ENCODE data around the gene SNRPN. TPM values are rescaled to one million over a fixed set of nuclear protein-coding genes. Genes with fewer than 3 reads are reported as not detected.
"Not testable (repeated sequence)": the region's sequence is repeated elsewhere in the genome, so short reads cannot be mapped to it uniquely, and the experiment has no call there.

The SNRPN gene
- total RNA-seq, 4 donors from 2014 or later = 413 to 706 (median 631) TPM

GRCh38 chr15:24971052-24971451 lies 16.3 kb downstream of the SNRPN start:
- H3K4me1 ChIP-seq = no peaks in the 10 kb centered on the region
- no peak for TF ChIP-seq POLR2A (IDR thresholded peaks at IDR 0.05)
- no peak for TF ChIP-seq CTCF (IDR thresholded peaks at IDR 0.05)
- WGBS, 2 donors = 81 to 85% methylated on average over 3 of the region's 3 CpGs
- no peak overlapping the region for H3K27ac ChIP-seq
- H3K36me3 ChIP-seq = peaks cover 51 to 61% of the 10 kb centered on the region in 2 donors
- H3K4me3 ChIP-seq (replicated peaks in 1 of 3) = no peak overlapping the region
- no peak for DNase-seq
- no peaks in the 10 kb centered on the region for H3K9me3 ChIP-seq
- H3K27me3 ChIP-seq = no peaks in the 10 kb centered on the region
- intact Hi-C loops (cut with DNase I) = no loop called here

- no peaks in the 10 kb centered on the region for H3K4me1 ChIP-seq
- DNase-seq = no peak
- TF ChIP-seq POLR2A (IDR thresholded peaks at IDR 0.05) = no peak
- no peak for TF ChIP-seq CTCF (IDR thresholded peaks at IDR 0.05)
- no peak overlapping the region for H3K4me3 ChIP-seq (replicated peaks in 1 of 3)
- intact Hi-C loops (cut with DNase I) = no loop called here
- no peaks in the 10 kb centered on the region for H3K27me3 ChIP-seq
- no peaks in the 10 kb centered on the region for H3K9me3 ChIP-seq
- WGBS, 2 donors = 86 to 92% methylated on average over 8 of the region's 8 CpGs
- no peak overlapping the region for H3K27ac ChIP-seq
- peaks cover 54 to 62% of the 10 kb centered on the region in 2 donors for H3K36me3 ChIP-seq
Measured at GRCh38 chr15:24971772-24972171, 17.0 kb downstream of the SNRPN start.

- intact Hi-C loops (cut with DNase I); H3K4me3 ChIP-seq (replicated peaks in 1 of 3); H3K27ac ChIP-seq; H3K27me3 ChIP-seq; H3K9me3 ChIP-seq; H3K4me1 ChIP-seq; DNase-seq: not testable (repeated sequence)
- 91 to 95% methylated on average over 5 of the region's 5 CpGs for WGBS, 2 donors
- peaks cover 56 to 63% of the 10 kb centered on the region in 2 donors for H3K36me3 ChIP-seq
Measured at GRCh38 chr15:24972707-24973106, 17.9 kb downstream of the SNRPN start.

GRCh38 chr15:24976932-24977331 lies 22.1 kb downstream of the SNRPN start:
- H3K27me3 ChIP-seq = no peaks in the 10 kb centered on the region
- H3K27ac ChIP-seq = no peak overlapping the region
- TF ChIP-seq CTCF (IDR thresholded peaks at IDR 0.05) = no peak
- no peak for TF ChIP-seq POLR2A (IDR thresholded peaks at IDR 0.05)
- H3K4me3 ChIP-seq (replicated peaks in 1 of 3) = no peak overlapping the region
- H3K9me3 ChIP-seq = no peaks in the 10 kb centered on the region
- no peaks in the 10 kb centered on the region for H3K4me1 ChIP-seq
- 78 to 84% methylated on average over 3 of the region's 3 CpGs for WGBS, 2 donors
- peaks cover 70 to 73% of the 10 kb centered on the region in 2 donors for H3K36me3 ChIP-seq
- intact Hi-C loops (cut with DNase I) = no loop called here
- DNase-seq = no peak

GRCh38 chr15:24977686-24978085 lies 22.9 kb downstream of the SNRPN start:
- Histone ChIP-seq H3K27ac (no peak overlapping the region), H3K36me3 (peaks cover 77 to 80% of the 10 kb centered on the region in 2 donors), H3K9me3 (no peaks in the 10 kb centered on the region), H3K4me1 (no peaks in the 10 kb centered on the region), H3K27me3 (no peaks in the 10 kb centered on the region), H3K4me3 (replicated peaks in 1 of 3) (no peak overlapping the region)
- no peak for DNase-seq
- 89 to 92% methylated on average over 9 of the region's 9 CpGs for WGBS, 2 donors
- TF ChIP-seq CTCF (IDR thresholded peaks at IDR 0.05) (no peak), POLR2A (IDR thresholded peaks at IDR 0.05) (no peak)
- intact Hi-C loops (cut with DNase I) = no loop called here

GRCh38 chr15:24985224-24985623 lies 30.4 kb downstream of the SNRPN start:
- Histone ChIP-seq H3K4me1 (no peaks in the 10 kb centered on the region), H3K27ac (no peak overlapping the region), H3K9me3 (no peaks in the 10 kb centered on the region), H3K27me3 (no peaks in the 10 kb centered on the region), H3K4me3 (replicated peaks in 1 of 3) (no peak overlapping the region), H3K36me3 (peaks cover 32 to 48% of the 10 kb centered on the region in 2 donors)
- intact Hi-C loops (cut with DNase I) = no loop called here
- DNase-seq = no peak
- WGBS, 2 donors = 79 to 86% methylated on average over 7 of the region's 7 CpGs
- TF ChIP-seq CTCF (IDR thresholded peaks at IDR 0.05) (no peak), POLR2A (IDR thresholded peaks at IDR 0.05) (no peak)
